Measurements from ENCODE around the gene RREB1. TPM values are rescaled to one million over a fixed set of nuclear protein-coding genes. Genes with fewer than 3 reads are reported as not detected.

RREB1 gene
- total RNA-seq, 1 experiment from 2014 or later = 35.8 TPM

- Histone ChIP-seq H4K91ac (ENCODE audit: insufficient read length, low read depth, low read length) (no peak overlapping the region), H3K4ac (ENCODE audit: low read depth, low read length) (no peak overlapping the region), H3K56ac (ENCODE audit: insufficient read length, low read depth, low read length) (no peak overlapping the region), H3K9me3 (ENCODE audit: control insufficient read depth, low read depth, low read length) (no peaks in the 10 kb centered on the region), H3K4me1 (ENCODE audit: insufficient read depth, low read length) (no peaks in the 10 kb centered on the region; the same call in 1 of the 2 replicates), H2BK12ac (ENCODE audit: insufficient read length, low read depth, low read length) (no peak overlapping the region), H3K27me3 (ENCODE audit: insufficient read depth, low read length) (no peaks in the 10 kb centered on the region; the same call in 1 of the 2 replicates), H4K5ac (ENCODE audit: insufficient read length, low read depth, low read length) (no peak overlapping the region), H2AFZ (ENCODE audit: low read length) (no peak overlapping the region), H3K9ac (ENCODE audit: extremely low read depth, insufficient read length, low read length) (no peak overlapping the region), H3K27ac (ENCODE audit: insufficient read length, low read depth, low read length) (no peak overlapping the region), H4K8ac (replicated peaks; ENCODE audit: insufficient read length, low read depth, low read length) (no peak overlapping the region), H3K18ac (ENCODE audit: insufficient read length, low read depth, low read length) (no peak overlapping the region), H3K23ac (ENCODE audit: insufficient read length, low read depth, low read length) (no peak overlapping the region), H2BK20ac (ENCODE audit: low read depth, low read length, poor library complexity, severe bottlenecking) (no peak overlapping the region), H2BK120ac (ENCODE audit: low read depth, low read length, poor library complexity, severe bottlenecking) (no peak overlapping the region), H2BK5ac (ENCODE audit: insufficient read length, low read length) (no peak overlapping the region), H2AK5ac (ENCODE audit: insufficient read length, low read length) (no peak overlapping the region), H3K79me2 (ENCODE audit: insufficient read depth, low read length) (no peaks in the 10 kb centered on the region), H3T11ph (ENCODE audit: low read length) (no peak overlapping the region), H4K20me1 (ENCODE audit: control insufficient read depth, insufficient read depth, insufficient read length) (no peaks in the 10 kb centered on the region), H2BK15ac (ENCODE audit: low read depth, low read length) (no peak overlapping the region), H3K79me1 (ENCODE audit: insufficient read depth, low read depth, low read length, poor library complexity, severe bottlenecking) (no peaks in the 10 kb centered on the region), H3K4me2 (ENCODE audit: insufficient read depth, insufficient read length, low read length) (no peak overlapping the region), H3K23me2 (ENCODE audit: insufficient read length, low read depth, low read length, poor library complexity, severe bottlenecking) (no peaks in the 10 kb centered on the region), H3K14ac (ENCODE audit: insufficient read depth, low read length) (no peak overlapping the region)
- H3K27ac Mint-ChIP-seq = no peak overlapping the region
- DNase-seq = no peak
- TF ChIP-seq CTCF (conservative IDR thresholded peaks at IDR 0.05) = no peak
- H3K9me3 Mint-ChIP-seq = peaks cover 17 to 21% of the 10 kb centered on the region in 2 experiments
- peaks cover 16% of the 10 kb centered on the region for H3K27me3 Mint-ChIP-seq (ENCODE audit: low read depth)
- whole genome bisulfite sequencing (ENCODE audit: extremely low coverage, insufficient read length, low lambda C conversion rate) = no CpG with 5 or more reads among the region's 12 CpGs
- no peak overlapping the region for H3K4me3 Mint-ChIP-seq
- peaks cover under 1 to 12% of the 10 kb centered on the region in 2 experiments for H3K4me1 Mint-ChIP-seq
- H3K36me3 Mint-ChIP-seq (ENCODE audit: insufficient read depth in 1 of 3, low read depth in 3 of 3) = peaks cover 3 to 16% (median 14%) of the 10 kb centered on the region in 3 experiments; a peak in 5 of 7 replicates
Measured at GRCh38 chr6:7254980-7255835, 147.4 kb downstream of the RREB1 start.

Measured in H9 (cell line).